AG04450 (cell line): Measurements from ENCODE around the gene OPCML. TPM values are rescaled to one million over a fixed set of nuclear protein-coding genes. Genes with fewer than 3 reads are reported as not detected.

Source experiments
- CTCF ChIA-PET: fragments of 300-600, 350-600 bp; formaldehyde crosslinking; extraction: SDS; loops from one replicate; lab custom pipeline; 2022; ENCODE audit warnings: antibody characterized with exemption, inconsistent platforms; lab: Charles Lee
- POLR2A ChIA-PET: fragments of 350-600 bp; formaldehyde crosslinking; extraction: SDS; loops from one replicate; lab custom pipeline; 2021; ENCODE audit warnings: antibody characterized with exemption, inconsistent platforms; lab: Yijun Ruan, JAX
- DNase-seq: peaks from one replicate; pipeline ENCODE4 v3.0.0-alpha.2; 2011; ENCODE audit warnings: low read depth, low spot score
- H3K27ac ChIP-seq: one replicate; pipeline ENCODE4 v1.5.1; 2012; ENCODE audit warnings: low read depth, low read length, control low read depth
- H3K27me3 ChIP-seq: one replicate; pipeline ENCODE4 v1.6.0; 2012; ENCODE audit warnings: low read length; ENCODE audit not compliant: control insufficient read depth, insufficient read depth
- H3K4me3 ChIP-seq: 2 replicates; pipeline ENCODE4 v1.5.1; 2011; ENCODE audit warnings: mild to moderate bottlenecking, low read depth, low read length, control low read depth
- H3K9me3 ChIP-seq: 2 replicates; pipeline ENCODE4 v1.5.1; 2012; ENCODE audit warnings: low read length; ENCODE audit not compliant: control insufficient read depth, insufficient read depth
- CTCF ChIP-seq: IDR thresholded peaks from 2 replicates; pipeline ENCODE4 v1.5.1; 2011; ENCODE audit warnings: low read depth, low read length, control low read depth, inconsistent platforms
- polyA plus RNA-seq: library from polyadenylated mRNA; depleted of rRNA; stranded (reverse); fragments of >200 nt; gene quantifications from 2 replicates; pipeline ENCODE4 v1.2.3, GENCODE V29; 2011

OPCML gene
- polyA plus RNA-seq, 1 experiment: 1.1 TPM

- no peak for TF ChIP-seq CTCF
- Histone ChIP-seq H3K9me3 (peaks cover 56% of the 10 kb centered on the region), H3K27ac (no peak overlapping the region), H3K27me3 (no peaks in the 10 kb centered on the region), H3K4me3 (no peak overlapping the region)
- ChIA-PET POLR2A (no interaction called here), CTCF (no interaction called here)
- no peak for DNase-seq
These were observed 57.8 kb downstream of the OPCML start for GRCh38 chr11:133474461-133474860.

GRCh38 chr11:133467686-133468085 lies 64.6 kb downstream of the OPCML start:
- no peak overlapping the region for H3K4me3 ChIP-seq
- no peak for TF ChIP-seq CTCF
- H3K27ac ChIP-seq: no peak overlapping the region
- no peaks in the 10 kb centered on the region for H3K27me3 ChIP-seq
- no peak for DNase-seq
- peaks cover 31% of the 10 kb centered on the region for H3K9me3 ChIP-seq
- CTCF ChIA-PET: no interaction called here
- POLR2A ChIA-PET: no interaction called here

- Histone ChIP-seq H3K27me3 (no peaks in the 10 kb centered on the region), H3K4me3 (no peak overlapping the region), H3K9me3 (peaks cover 17% of the 10 kb centered on the region), H3K27ac (no peak overlapping the region)
- no peak for TF ChIP-seq CTCF
- DNase-seq: no peak
- CTCF ChIA-PET: interaction anchor here (1.1 kb wide), 1 partner anchor 697 kb away, joined by 3 read pairs; no protein-coding TSS in a partner anchor
- POLR2A ChIA-PET: no interaction called here
These were observed 89.0 kb downstream of the OPCML start for GRCh38 chr11:133443206-133443747.

- no peak for TF ChIP-seq CTCF
- CTCF ChIA-PET: interaction anchor here (1.1 kb wide), 1 partner anchor 698 kb away, joined by 3 read pairs; no protein-coding TSS in a partner anchor
- no peak overlapping the region for H3K27ac ChIP-seq
- H3K27me3 ChIP-seq: no peaks in the 10 kb centered on the region
- POLR2A ChIA-PET: no interaction called here
- H3K4me3 ChIP-seq: no peak overlapping the region
- DNase-seq: no peak
- H3K9me3 ChIP-seq: peaks cover 21% of the 10 kb centered on the region
These were observed 90.2 kb downstream of the OPCML start for GRCh38 chr11:133441964-133442660.

GRCh38 chr11:133425992-133426391 lies 106.3 kb downstream of the OPCML start:
- Histone ChIP-seq H3K27me3 (no peaks in the 10 kb centered on the region), H3K4me3 (no peak overlapping the region), H3K27ac (no peak overlapping the region), H3K9me3 (peaks cover 17% of the 10 kb centered on the region; the same call in 1 of the 2 replicates)
- ChIA-PET CTCF (no interaction called here), POLR2A (no interaction called here)
- TF ChIP-seq CTCF: no peak
- no peak for DNase-seq
